ENCODE results near the gene CA11.
A peak's percentile ranks its signal among the peaks of the same experiment; 100 is the strongest.

The CA11 gene

GRCh38 chr19:48603001-48603400, 43.0 kb downstream of the CA11 start:
- no peak for TF ChIP-seq POLR2A (IDR thresholded peaks at IDR 0.05; ENCODE audit: extremely low read depth, insufficient read length)
- no peak for TF ChIP-seq MYC (IDR thresholded peaks at IDR 0.05; ENCODE audit: low read depth, low read length)
- DNase-seq (ENCODE audit: low read depth): peak; percentile 34
- H3K4me3 ChIP-seq (ENCODE audit: low read depth, low read length): no peak overlapping the region

GRCh38 chr19:48600679-48601417, 45.1 kb downstream of the CA11 start:
- DNase-seq (ENCODE audit: low read depth): peak; percentile 33
- TF ChIP-seq MYC (IDR thresholded peaks at IDR 0.05; ENCODE audit: low read depth, low read length) (no peak), CTCF (IDR thresholded peaks at IDR 0.05; ENCODE audit: low read depth, low read length) (no peak), MAX (IDR thresholded peaks at IDR 0.05; ENCODE audit: low read depth, low read length) (no peak), POLR2A (IDR thresholded peaks at IDR 0.05; ENCODE audit: extremely low read depth, insufficient read length) (no peak)
- H3K4me3 ChIP-seq (ENCODE audit: low read depth, low read length): no peak overlapping the region

- TF ChIP-seq CTCF (IDR thresholded peaks at IDR 0.05; ENCODE audit: low read depth, low read length): no peak
- TF ChIP-seq MYC (IDR thresholded peaks at IDR 0.05; ENCODE audit: low read depth, low read length): no peak
- TF ChIP-seq POLR2A (IDR thresholded peaks at IDR 0.05; ENCODE audit: extremely low read depth, insufficient read length): no peak
- no peak for TF ChIP-seq MAX (IDR thresholded peaks at IDR 0.05; ENCODE audit: low read depth, low read length)
- H3K4me3 ChIP-seq (ENCODE audit: low read depth, low read length): no peak overlapping the region
- no peak for DNase-seq (ENCODE audit: low read depth)
Measured at GRCh38 chr19:48598996-48599700, 46.8 kb downstream of the CA11 start.

- TF ChIP-seq CTCF (IDR thresholded peaks at IDR 0.05; ENCODE audit: low read depth, low read length): no peak
- no peak overlapping the region for H3K4me3 ChIP-seq (ENCODE audit: low read depth, low read length)
- DNase-seq (ENCODE audit: low read depth): peak; percentile 54
Measured at GRCh38 chr19:48596679-48597465, 49.1 kb downstream of the CA11 start.

GRCh38 chr19:48596237-48596636, 49.8 kb downstream of the CA11 start:
- no peak overlapping the region for H3K4me3 ChIP-seq (ENCODE audit: low read depth, low read length)
- DNase-seq (ENCODE audit: low read depth): no peak
- TF ChIP-seq POLR2A (IDR thresholded peaks at IDR 0.05; ENCODE audit: extremely low read depth, insufficient read length) (no peak), MYC (IDR thresholded peaks at IDR 0.05; ENCODE audit: low read depth, low read length) (no peak), CTCF (IDR thresholded peaks at IDR 0.05; ENCODE audit: low read depth, low read length) (no peak), MAX (IDR thresholded peaks at IDR 0.05; ENCODE audit: low read depth, low read length) (no peak)

- peak; percentile 38 for DNase-seq (ENCODE audit: low read depth)
- H3K4me3 ChIP-seq (ENCODE audit: low read depth, low read length): no peak overlapping the region
- TF ChIP-seq MYC (IDR thresholded peaks at IDR 0.05; ENCODE audit: low read depth, low read length): no peak
- no peak for TF ChIP-seq CTCF (IDR thresholded peaks at IDR 0.05; ENCODE audit: low read depth, low read length)
- TF ChIP-seq MAX (IDR thresholded peaks at IDR 0.05; ENCODE audit: low read depth, low read length): no peak
- TF ChIP-seq POLR2A (IDR thresholded peaks at IDR 0.05; ENCODE audit: extremely low read depth, insufficient read length): no peak
Measured at GRCh38 chr19:48595833-48596232, 50.2 kb downstream of the CA11 start.

Measured in NB4 (cell line).